ENCODE data around the gene ZNF749. TPM values are rescaled to one million over a fixed set of nuclear protein-coding genes. Genes with fewer than 3 reads are reported as not detected.

ZNF749 gene
- total RNA-seq, 2 experiments from 2014 or later = 13.1 to 13.3 TPM

Other genes with a start within 250 kb of the ZNF749 start
- gene ZNF264, start 243.8 kb upstream of the ZNF749 start, total RNA-seq = 10 to 100 TPM; 27.5 to 40.4 TPM
- gene AURKC, start 204.3 kb upstream of the ZNF749 start, total RNA-seq = 1 to 10 TPM in 1 of 2 experiments, under 1 TPM in 1; 0.70 to 1.2 TPM
- 10 to 100 TPM in 1 of 2 experiments, 1 to 10 TPM in 1; 9.4 to 11.3 TPM for gene ZNF805, start 194.7 kb upstream of the ZNF749 start, total RNA-seq
- 10 to 100 TPM; 55.2 to 67.2 TPM for gene ZNF460, start 154.8 kb upstream of the ZNF749 start, total RNA-seq
- gene ZNF543, start 114.9 kb upstream of the ZNF749 start, total RNA-seq = 1 to 10 TPM; 8.8 to 9.4 TPM
- gene ZNF304, start 84.1 kb upstream of the ZNF749 start, total RNA-seq = 10 to 100 TPM in 1 of 2 experiments, 1 to 10 TPM in 1; 9.3 to 10.2 TPM
- 10 to 100 TPM in 1 of 2 experiments, 1 to 10 TPM in 1; 9.8 to 11.2 TPM for gene TRAPPC2B, start 71.8 kb upstream of the ZNF749 start, total RNA-seq
- gene ZNF547, start 71.8 kb upstream of the ZNF749 start, total RNA-seq = 1 to 10 TPM; 3.5 to 4.4 TPM
- 10 to 100 TPM; 23.8 to 28.8 TPM for gene ZNF548, start 45.5 kb upstream of the ZNF749 start, total RNA-seq
- 10 to 100 TPM; 14.3 to 14.6 TPM for gene ZNF17, start 24.2 kb upstream of the ZNF749 start, total RNA-seq
- gene VN1R1, start 21.8 kb downstream of the ZNF749 start, total RNA-seq = under 1 TPM; 0.15 to 0.28 TPM
- 1 to 10 TPM; 7.7 to 8.8 TPM for gene ZNF772, start 42.2 kb downstream of the ZNF749 start, total RNA-seq
- 10 to 100 TPM; 10.1 to 10.5 TPM for gene ZNF419, start 52.4 kb downstream of the ZNF749 start, total RNA-seq
- 1 to 10 TPM; 8.5 to 9.7 TPM for gene ZNF773, start 64.6 kb downstream of the ZNF749 start, total RNA-seq
- 1 to 10 TPM; 6.6 to 6.7 TPM for gene ZNF549, start 92.0 kb downstream of the ZNF749 start, total RNA-seq
- gene ZNF550, start 124.5 kb downstream of the ZNF749 start, total RNA-seq = 10 to 100 TPM; 13.7 to 14.2 TPM
- 1 to 10 TPM; 5.3 to 5.7 TPM for gene ZNF416, start 143.6 kb downstream of the ZNF749 start, total RNA-seq
- 10 to 100 TPM; 10.6 to 11.5 TPM for gene ZIK1, start 148.8 kb downstream of the ZNF749 start, total RNA-seq
- gene ZNF530, start 164.6 kb downstream of the ZNF749 start, total RNA-seq = 10 to 100 TPM; 10.6 to 12.4 TPM
- gene ZNF134, start 178.9 kb downstream of the ZNF749 start, total RNA-seq = 10 to 100 TPM; 17.8 to 19.0 TPM
- gene ZNF211, start 197.8 kb downstream of the ZNF749 start, total RNA-seq = 10 to 100 TPM; 14.2 to 15.1 TPM
- not detected for gene ZSCAN4, start 233.6 kb downstream of the ZNF749 start, total RNA-seq
- gene ZNF551, start 246.7 kb downstream of the ZNF749 start, total RNA-seq = 10 to 100 TPM; 13.3 to 16.7 TPM

All from activated CD8-positive, alpha-beta memory T cell treated with anti-CD3 and anti-CD28 coated beads, Interleukin-2, amount 10 ng/mL, durations not matched to agents 7 days and 5 days (primary cell).